HFF-Myc (cell line): ENCODE results near the gene HOXC12.

ENCODE experiments used
- DNase-seq: peaks from one replicate; pipeline ENCODE4 v3.0.0-alpha.2; 2011; ENCODE audit warnings: low read depth; ENCODE audit errors: extremely low read depth
- H3K4me3 ChIP-seq: replicated peaks from 2 replicates; pipeline ENCODE4 v1.5.1; 2011; ENCODE audit warnings: low read depth, mild to moderate bottlenecking, control low read depth, low read length
- CTCF ChIP-seq: IDR thresholded peaks from 2 replicates; pipeline ENCODE4 v1.5.1; 2012; ENCODE audit warnings: mild to moderate bottlenecking, low read depth, low read length, control low read depth; ENCODE audit errors: missing control alignments

The HOXC12 gene

GRCh38 chr12:53928054-53928835, 26.5 kb upstream of the HOXC12 start:
- no peak for TF ChIP-seq CTCF
- no peak overlapping the region for H3K4me3 ChIP-seq
- DNase-seq = no peak

- DNase-seq = no peak
- H3K4me3 ChIP-seq = no peak overlapping the region
- no peak for TF ChIP-seq CTCF
Observed at GRCh38 chr12:53929527-53929926, 25.2 kb upstream of the HOXC12 start.

- no peak overlapping the region for H3K4me3 ChIP-seq
Observed at GRCh38 chr12:53930591-53931255, 24.0 kb upstream of the HOXC12 start.

GRCh38 chr12:53931844-53932581, 22.7 kb upstream of the HOXC12 start:
- H3K4me3 ChIP-seq = no peak overlapping the region
- no peak for DNase-seq
- no peak for TF ChIP-seq CTCF

More at GRCh38 chr12:53930591-53931255, 24.0 kb upstream of the HOXC12 start:
- TF ChIP-seq CTCF = no peak
- no peak for DNase-seq

- DNase-seq = no peak
- H3K4me3 ChIP-seq = no peak overlapping the region
- no peak for TF ChIP-seq CTCF
Observed at GRCh38 chr12:53932915-53933314, 21.8 kb upstream of the HOXC12 start.

GRCh38 chr12:53935383-53936341, 19.0 kb upstream of the HOXC12 start:
- H3K4me3 ChIP-seq = no peak overlapping the region
- no peak for DNase-seq
- no peak for TF ChIP-seq CTCF
